IPS-11a (cell line): ENCODE measurements around the gene MOV10L1.
A peak's percentile ranks its signal among the peaks of the same experiment; 100 is the strongest.
"Not testable (repeated sequence)": the region's sequence is repeated elsewhere in the genome, so short reads cannot be mapped to it uniquely, and the experiment has no call there.

Experiments
- H3K4me3 ChIP-seq: one replicate; pipeline ENCODE4 v1.5.1; 2013; ENCODE audit warnings: low read depth, low read length, control low read depth

MOV10L1 gene

DNA sequence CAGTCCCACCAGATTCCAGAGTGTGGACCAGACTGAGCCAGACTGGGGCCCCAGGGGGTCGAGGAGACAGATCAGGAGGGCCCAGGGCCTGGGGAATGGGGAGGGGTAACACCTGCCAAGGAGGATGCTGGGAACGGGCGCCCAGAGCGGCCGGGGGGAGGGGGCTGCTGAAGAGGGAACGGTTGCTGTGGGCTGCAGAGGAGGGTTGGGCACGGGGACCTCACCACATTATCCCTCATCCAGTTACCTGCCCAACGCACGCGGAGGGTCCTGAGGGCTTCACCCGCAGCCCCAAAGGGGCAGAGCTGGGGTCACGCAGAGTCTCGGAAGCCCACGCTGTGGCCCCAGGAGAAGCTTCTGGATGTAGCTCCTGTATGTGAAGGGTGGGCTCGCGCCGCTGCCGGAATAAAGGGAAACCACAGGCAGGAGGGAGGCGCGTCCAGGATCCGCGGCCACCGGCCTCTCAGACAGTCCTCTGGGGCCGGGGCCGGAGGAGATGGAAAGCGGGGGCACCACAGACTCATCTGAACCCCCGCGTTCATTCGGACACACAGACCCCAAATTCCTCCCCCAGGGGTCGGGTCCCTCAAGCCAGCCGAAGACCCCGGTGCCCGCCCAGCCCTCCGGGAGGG is 110.1 kb downstream of the MOV10L1 start:
- peak overlapping the region; percentile 41 for H3K4me3 ChIP-seq

DNA sequence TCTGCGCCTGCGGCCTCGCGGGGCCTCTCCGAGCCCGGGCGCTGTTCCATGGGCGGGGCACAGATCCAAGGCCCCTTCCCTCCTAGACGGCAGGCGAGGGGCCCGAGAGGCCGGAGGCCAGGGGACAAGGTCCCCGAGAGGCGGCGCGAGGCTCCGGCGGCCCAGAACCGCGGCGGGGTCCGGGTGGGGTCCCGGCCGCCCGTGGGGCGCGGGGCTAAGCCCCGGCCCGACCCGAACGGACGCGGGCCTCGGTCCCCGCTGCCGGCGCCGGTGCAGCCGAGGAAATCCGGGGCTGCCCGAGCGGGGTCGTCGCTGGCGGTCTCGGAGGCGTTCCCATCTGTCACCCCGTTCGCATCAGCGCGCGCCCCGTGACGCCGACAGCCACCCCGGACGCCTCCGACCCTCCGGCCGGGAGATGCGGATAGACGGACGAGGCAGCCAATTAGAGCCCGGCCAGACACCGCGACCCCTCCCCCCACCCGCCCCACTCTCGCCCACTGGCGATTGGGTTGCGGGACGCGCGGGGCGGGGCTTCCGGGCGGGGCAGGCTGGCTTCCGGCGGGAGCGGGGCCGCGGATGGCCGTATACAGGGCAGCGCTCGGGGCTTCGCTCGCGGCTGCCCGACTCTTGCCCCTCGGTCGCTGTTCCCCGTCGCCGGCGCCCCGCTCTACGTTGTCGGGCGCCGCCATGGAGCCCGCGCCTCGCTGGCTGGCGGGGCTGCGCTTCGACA is 110.8 kb downstream of the MOV10L1 start, which contains the start of gene SELENOO:
SELENOO (plus strand) TSS at position 551 of the 730 bp plus-strand sequence; CDS start at position 577, 26 bp downstream.
- H3K4me3 ChIP-seq, result peak within 1 kb of the TSS; percentile 67

DNA sequence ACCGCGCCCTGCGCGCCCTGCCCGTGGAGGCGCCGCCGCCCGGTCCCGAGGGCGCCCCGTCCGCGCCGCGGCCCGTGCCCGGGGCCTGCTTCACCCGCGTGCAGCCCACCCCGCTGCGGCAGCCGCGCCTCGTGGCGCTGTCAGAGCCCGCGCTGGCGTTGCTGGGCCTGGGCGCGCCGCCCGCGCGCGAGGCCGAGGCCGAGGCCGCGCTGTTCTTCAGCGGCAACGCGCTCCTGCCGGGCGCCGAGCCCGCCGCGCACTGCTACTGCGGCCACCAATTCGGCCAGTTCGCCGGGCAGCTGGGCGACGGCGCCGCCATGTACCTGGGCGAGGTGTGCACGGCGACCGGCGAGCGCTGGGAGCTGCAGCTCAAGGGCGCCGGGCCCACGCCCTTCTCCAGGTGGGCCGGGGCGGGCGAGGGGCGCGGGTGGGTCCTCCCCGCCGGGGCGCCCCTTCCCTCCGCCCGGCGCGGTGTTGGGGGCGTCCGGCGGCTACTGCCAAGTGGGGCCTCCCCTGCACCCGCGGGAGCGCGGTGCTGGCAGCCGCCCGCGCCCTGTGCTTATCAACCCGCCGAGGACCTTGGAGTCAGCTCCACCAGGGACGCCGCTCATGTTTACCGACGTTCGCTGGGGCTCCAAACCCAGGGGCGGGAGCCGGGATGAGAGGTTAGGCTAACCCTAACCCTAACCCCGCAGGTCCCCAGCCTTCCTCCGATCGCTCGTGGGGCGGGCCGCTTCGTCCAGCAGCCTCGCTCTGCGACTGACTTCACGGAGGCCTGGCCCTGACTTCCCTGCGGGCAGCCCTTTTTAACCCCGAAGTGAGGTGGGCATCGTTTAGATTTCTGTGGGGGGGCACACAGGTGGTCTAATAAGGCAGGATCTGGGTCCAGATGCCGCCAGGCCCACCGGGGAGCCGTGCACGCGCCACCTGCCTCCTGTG is 111.7 kb downstream of the MOV10L1 start:
- H3K4me3 ChIP-seq, result peak overlapping the region; percentile 67

DNA sequence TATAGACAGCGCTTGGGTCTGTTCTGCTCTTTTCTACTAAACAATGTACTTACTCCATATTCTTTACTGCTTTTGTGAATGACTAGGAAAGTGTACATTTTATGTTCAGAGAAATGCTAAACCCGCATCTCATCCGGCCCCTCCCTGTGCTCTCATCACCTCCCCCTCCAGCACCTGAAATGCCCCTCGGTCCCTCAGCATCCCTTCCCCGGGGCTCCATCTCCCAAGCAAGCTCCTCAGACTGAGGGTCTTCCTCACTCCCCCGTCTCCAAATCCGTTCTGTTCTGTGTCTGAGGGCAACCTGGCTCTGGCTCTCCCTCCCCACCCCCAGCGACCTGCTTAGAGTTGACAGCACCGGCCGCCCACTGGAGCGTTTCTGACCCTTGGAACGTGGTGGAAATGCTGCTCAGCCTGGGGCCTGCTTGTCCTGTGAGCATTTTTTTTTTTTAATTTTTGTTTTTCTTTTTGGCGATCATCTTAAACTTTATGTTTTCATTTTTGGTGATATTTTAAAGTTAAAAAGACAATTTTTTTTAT is 112.4 kb downstream of the MOV10L1 start:
- H3K4me3 ChIP-seq, result peak overlapping the region; percentile 67

DNA sequence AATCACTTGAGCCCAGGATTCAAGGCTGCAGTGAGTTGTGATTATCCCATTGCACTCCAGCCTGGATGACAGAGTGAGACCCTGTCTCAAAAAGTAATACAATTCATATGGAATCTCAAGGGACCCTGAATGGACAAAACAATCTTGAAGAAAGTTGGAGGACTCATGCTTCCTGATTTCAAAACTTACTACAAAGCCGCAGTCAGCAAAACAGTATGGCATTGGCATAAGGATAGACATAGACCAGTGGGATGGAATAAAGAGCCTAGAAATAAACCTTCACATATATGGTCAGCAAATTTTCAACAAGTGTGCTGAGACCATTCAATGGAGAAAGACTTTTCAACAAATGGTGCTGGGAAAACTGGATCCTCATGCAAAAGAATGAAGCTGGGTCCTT is 113.5 kb downstream of the MOV10L1 start:
- H3K4me3 ChIP-seq, result no peak overlapping the region

DNA sequence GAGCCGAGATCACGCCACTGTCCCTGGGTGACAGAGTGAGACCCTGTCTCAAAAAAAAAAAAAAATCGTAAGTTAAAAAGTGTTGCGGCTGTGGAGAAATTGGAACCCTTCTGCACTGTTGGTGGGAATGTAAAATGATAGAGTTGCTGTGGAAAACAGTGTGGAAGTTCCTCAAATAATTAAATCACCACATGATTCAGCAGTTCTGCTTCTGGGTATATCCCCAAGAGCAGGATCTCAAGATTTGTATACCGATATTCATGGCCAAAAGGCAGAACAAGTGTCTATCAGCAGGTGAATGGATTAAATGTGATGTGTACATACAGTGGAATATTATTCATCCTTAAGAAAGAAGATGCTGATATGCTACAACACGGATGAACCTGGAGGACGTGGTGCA is 114.8 kb downstream of the MOV10L1 start:
- H3K4me3 ChIP-seq, result no peak overlapping the region

DNA sequence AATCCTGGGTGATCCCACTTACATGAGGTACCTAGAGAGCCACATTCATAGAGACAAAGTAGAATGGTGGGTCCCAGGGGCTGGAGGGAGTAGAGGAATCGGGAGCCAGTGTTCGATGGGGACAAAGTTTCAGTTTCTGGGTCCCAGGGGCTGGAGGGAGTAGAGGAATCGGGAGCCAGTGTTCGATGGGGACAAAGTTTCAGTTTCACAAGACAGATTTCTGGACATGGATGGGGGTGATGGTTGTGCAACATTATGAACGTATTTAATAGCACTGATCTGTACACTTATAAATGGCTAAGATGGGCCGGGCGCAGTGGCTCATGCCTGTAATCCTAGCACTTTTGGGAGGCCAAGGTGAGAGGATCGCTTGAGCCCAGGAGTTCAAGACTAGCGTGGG is 115.2 kb downstream of the MOV10L1 start:
- H3K4me3 ChIP-seq, result not testable (repeated sequence)

DNA sequence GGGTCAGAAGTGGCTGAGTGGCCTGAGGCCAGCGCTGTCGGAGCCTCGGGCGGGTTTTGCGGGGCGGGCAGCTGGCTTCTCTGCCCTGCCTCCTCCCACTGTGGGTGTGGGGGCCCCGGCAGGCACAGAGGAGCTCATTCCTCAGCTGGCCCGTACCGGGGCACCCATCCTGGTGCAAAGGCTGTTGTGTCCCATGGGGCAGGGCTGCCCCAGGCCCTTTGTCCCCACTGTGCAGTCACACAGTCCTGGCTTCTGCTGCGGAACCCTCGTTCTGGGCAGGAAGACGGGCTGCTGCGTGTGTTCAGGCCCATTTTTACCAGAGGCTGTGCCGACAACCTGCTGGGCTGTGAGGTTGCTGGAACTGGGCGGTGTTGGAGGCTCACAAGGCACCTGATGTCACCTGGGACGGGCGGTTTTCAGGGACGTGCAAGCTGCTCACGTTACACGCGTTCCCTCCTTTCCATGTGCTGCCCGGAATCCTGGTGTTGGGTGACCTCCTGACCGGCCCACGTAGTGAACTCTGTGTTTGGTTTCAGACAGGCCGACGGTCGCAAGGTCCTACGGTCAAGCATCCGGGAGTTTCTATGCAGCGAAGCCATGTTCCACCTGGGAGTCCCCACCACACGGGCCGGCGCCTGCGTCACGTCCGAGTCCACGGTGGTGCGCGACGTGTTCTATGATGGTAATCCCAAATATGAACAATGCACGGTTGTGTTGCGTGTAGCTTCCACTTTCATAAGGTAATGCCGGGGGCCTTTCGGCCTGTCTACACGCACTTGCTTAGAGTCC is 116.2 kb downstream of the MOV10L1 start:
- H3K4me3 ChIP-seq, result no peak overlapping the region

DNA sequence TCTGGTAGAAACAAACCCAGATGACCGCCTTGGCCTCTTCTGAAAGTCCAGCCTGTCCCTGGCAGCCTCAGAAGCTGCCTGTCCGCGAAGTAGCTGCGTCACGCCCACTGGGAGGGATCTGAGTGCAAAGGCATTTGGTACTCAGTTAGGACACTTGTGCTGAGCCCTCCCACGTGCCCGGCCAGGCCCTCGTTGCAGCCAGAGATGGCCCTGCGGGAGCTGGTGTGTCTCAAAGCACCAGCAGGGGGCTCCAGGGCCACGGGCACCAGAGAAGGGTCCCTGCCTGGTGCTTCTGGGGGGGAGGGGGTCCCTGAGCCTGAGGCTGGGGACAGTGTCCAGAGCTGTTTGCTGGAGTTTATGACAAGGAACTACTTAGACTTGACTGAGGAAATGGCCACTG is 116.8 kb downstream of the MOV10L1 start:
- no peak overlapping the region for H3K4me3 ChIP-seq

DNA sequence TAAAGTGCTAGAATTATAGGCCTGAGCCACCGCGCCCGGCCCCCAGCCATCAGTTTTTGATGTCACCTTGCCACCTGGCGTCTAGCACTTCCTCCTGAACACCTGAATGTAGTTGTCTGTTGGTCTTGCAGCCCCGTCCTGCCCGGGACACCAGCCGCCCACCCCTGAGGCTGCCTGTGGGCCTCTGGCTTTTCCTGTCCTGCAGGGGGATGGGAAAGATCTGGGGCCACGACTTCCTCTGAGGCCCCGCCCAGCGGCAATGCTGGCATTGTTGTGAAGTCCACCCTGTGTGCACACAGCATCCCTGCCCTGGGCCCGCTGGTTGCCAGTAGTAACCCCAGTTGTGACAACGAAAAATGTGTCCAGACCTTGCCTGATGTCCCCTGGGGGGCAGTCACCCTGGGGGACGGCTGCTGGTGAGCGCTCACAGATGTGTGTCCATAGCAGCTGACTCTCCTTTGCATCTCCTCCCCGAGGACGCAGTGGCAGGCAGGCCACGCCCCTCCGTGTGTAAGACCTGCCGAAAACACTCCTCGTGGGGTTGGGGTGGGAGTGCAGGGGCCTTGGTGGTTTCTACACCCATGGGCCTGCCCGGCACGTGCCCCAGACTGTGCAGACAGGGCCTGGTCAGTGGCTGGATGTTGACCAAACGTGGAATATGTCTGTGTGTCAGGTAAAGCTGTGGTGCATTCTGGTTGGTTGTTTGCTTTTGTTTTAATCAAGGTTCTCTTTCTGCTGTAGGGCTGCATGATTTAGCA is 117.8 kb downstream of the MOV10L1 start:
- no peak overlapping the region for H3K4me3 ChIP-seq

DNA sequence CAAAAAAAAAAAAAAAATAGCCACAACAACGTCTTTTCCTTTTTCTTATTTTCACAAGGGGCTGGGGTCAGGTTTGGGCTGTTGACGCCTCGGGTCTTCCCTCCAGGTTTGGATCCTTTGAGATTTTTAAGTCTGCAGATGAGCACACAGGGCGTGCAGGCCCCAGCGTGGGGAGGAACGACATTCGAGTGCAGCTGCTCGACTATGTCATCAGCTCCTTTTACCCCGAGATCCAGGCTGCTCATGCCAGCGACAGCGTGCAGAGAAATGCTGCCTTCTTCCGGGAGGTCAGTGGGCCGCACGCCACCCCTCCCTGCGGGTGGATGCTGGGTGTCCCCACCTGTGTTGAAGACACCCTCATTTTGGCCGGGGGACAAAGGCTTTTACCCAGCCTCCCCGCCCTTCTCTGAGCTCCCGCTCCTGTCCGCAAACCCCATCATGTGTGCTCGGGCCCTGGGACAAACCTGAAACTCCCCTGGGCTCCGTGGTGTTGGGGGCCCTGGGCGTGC is 118.7 kb downstream of the MOV10L1 start:
- no peak overlapping the region for H3K4me3 ChIP-seq

DNA sequence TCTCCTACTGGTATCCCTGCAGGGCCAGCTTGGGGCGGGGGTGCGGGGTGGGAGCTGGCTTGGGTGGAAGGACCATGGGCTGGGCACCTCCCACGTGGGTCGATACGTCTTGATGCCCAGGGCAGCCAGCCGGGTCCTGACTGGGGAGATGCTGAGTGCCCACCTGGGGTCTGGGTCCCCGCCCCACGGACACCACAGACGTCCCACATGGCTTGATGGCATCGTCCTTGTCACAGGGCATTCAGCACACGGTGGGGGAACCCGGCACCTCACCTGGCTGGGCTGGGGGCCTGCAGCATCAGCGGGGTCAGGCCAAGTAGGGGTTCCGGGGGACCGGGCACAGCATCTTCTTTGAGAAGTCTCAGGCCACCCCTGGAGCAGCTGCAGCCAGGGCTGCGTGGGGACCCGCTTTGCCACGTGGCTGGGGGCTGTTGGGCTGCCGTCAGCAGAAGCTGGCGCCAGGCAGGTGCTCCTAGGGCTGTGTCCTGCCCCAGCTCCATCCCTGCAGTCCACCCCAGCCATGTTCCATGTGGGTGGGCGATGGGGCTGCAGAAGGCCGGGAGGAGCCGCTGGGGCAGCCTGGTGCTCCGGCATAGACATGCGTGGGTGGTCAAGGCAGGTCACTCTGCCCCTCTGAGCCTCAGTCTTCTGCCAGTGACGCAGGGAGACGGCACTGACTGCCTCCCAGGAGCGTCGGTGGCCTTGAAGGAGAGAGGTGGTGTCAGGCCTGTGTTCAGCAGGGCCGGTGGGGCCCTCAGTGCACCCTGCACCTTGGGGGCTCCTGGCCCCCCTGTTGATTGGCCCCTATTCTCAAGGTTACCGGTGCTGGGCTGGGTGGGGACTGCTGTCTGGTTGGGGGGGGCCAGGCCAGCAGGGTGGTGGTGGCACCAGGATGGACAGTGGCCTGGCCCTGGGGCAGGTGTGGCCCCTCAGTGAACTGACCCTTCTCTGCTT is 119.4 kb downstream of the MOV10L1 start:
- no peak overlapping the region for H3K4me3 ChIP-seq

DNA sequence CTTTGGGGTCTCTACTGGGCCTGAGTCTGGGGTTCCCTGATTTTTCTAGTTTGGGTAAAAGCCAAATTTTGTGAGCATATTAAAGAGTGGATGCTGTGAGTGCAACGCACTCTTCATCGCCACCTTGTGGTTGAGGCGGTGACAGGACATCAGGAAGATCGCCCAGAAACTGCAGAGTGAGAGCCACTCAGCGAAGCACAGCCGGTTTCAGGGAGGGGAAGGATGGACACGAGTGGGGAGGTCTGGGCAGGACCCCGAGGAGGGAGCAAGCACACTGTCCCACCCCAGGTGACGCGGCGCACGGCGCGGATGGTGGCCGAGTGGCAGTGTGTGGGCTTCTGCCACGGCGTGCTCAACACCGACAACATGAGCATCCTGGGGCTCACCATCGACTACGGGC is 120.1 kb downstream of the MOV10L1 start:
- no peak overlapping the region for H3K4me3 ChIP-seq

DNA sequence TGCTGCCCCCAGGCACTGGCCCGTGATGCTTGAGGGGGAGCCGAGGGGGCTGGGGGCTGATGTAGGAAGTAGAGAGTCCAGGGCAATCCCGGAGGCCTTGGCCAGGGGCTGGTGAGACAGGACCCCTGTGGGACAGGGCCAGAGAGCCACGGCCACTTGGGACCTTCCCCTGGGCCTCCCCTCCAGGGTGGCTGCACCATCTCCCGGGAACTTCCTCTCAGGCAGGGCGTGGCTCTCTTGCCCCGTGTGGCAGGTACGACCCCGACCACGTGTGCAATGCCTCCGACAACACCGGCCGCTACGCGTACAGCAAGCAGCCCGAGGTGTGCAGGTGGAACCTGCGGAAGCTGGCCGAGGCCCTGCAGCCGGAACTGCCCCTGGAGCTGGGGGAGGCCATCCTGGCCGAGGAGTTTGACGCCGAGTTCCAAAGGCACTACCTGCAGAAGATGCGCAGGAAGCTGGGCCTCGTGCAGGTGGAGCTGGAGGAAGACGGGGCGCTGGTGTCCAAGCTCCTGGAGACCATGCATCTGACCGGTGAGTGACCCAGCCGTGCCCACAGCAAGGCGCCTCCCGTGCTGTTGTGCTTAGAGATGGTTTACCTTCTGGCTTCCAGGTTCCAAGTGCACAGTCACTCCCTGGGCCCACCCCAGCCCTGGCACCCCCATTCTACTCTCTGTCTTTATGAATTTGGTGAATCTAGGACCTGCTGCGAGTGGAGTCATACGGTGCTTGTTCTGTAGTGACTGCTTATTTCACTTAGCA is 120.8 kb downstream of the MOV10L1 start:
- no peak overlapping the region for H3K4me3 ChIP-seq

DNA sequence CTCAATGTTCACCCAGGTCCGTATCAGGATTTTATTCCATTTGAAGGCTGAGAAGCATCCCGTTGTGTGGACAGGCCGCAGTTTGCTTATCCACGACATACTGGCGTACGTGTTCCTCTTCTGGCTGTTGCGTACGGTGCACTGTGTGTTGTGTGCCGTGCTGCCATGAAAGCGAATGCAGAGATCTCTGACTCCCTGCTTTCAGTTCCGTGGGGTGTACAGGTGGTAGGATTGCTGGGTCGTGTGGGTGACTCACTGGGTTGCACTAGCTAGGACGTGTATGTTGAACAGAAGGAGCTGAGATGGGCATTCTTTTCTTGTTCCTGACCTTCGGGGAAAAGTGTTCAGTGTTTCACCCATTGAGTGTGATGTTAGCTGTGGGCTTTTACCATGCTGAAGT is 121.3 kb downstream of the MOV10L1 start:
- H3K4me3 ChIP-seq, result no peak overlapping the region
